H1 (cell line): ENCODE results near the gene HMG20A. TPM values are rescaled to one million over a fixed set of nuclear protein-coding genes. Genes with fewer than 3 reads are reported as not detected.

ENCODE experiments used
- CTCF ChIA-PET: fragments of 300-600 bp; sonication (Branson Sonifier 250); formaldehyde crosslinking; loops from one replicate; lab custom pipeline; 2021; ENCODE audit not compliant: partially characterized antibody; lab: Charles Lee
- POLR2A ChIA-PET: fragments of 300-600 bp; sonication (Branson Sonifier 250); formaldehyde crosslinking; loops from one replicate; lab custom pipeline; 2021; ENCODE audit warnings: inconsistent platforms; ENCODE audit not compliant: partially characterized antibody; lab: Charles Lee
- DNase-seq, 2 experiments: peaks; one replicate each; pipeline versions ENCODE4 v3.0.0 to v3.0.0-alpha.2; 2010 to 2022; ENCODE audit warnings: low spot score in 2 of 2, low read depth in 1 of 2, mixed read lengths in 1 of 2
- FAIRE-seq: peaks from 2 replicates; lab custom pipeline; 2011; peaks lifted over from hg19 to GRCh38; lab: Jason Lieb, UNC
- H2AFZ ChIP-seq: 2 replicates; pipeline ENCODE4 v1.8.1; 2012; ENCODE audit warnings: low read length, inconsistent platforms
- H2AK5ac ChIP-seq: 2 replicates; pipeline ENCODE4 v1.6.1; 2013; ENCODE audit warnings: low read depth, low read length
- H2BK120ac ChIP-seq: replicated peaks from 2 replicates; pipeline ENCODE3; 2013; ENCODE audit warnings: low read depth, low read length, inconsistent platforms
- H2BK12ac ChIP-seq: 2 replicates; pipeline ENCODE4 v1.6.1; 2013; ENCODE audit warnings: low read depth, low read length
- H2BK15ac ChIP-seq: 2 replicates; pipeline ENCODE4 v1.6.1; 2013; ENCODE audit warnings: low read length
- H2BK20ac ChIP-seq: 2 replicates; pipeline ENCODE4 v1.6.1; 2013; ENCODE audit warnings: low read length
- H2BK5ac ChIP-seq: 2 replicates; pipeline ENCODE4 v1.6.1; 2013; ENCODE audit warnings: low read depth, low read length
- H3K14ac ChIP-seq: 2 replicates; pipeline ENCODE4 v1.6.1; 2013; ENCODE audit warnings: inconsistent platforms; ENCODE audit not compliant: insufficient read length
- H3K18ac ChIP-seq: 2 replicates; pipeline ENCODE4 v1.6.1; 2013; ENCODE audit warnings: low read length; ENCODE audit errors: extremely low read depth
- H3K23ac ChIP-seq: 2 replicates; pipeline ENCODE4 v1.6.1; 2013; ENCODE audit warnings: inconsistent platforms; ENCODE audit not compliant: insufficient read length
- H3K23me2 ChIP-seq: 2 replicates; pipeline ENCODE4 v1.6.1; 2013; ENCODE audit warnings: low read depth, low read length
- H3K27ac ChIP-seq: 2 replicates; pipeline ENCODE4 v1.6.1; 2011; ENCODE audit warnings: low read depth, low read length, inconsistent platforms
- H3K27me3 ChIP-seq, 4 experiments: replicated peaks in 1 of 4; 1 replicate in 1 of 4; 2 replicates in 3 of 4; pipeline versions ENCODE4 v1.6.1 to v1.8.1; 2011 to 2013; ENCODE audit warnings: low read length in 3 of 4, mild to moderate bottlenecking in 3 of 4, inconsistent platforms in 2 of 4, mixed read lengths in 2 of 4, moderate library complexity in 1 of 4; ENCODE audit not compliant: control insufficient read depth in 3 of 4, insufficient read depth in 3 of 4; ENCODE audit errors: extremely low read depth in 1 of 4
- H3K36me3 ChIP-seq, 4 experiments: 2 replicates each; pipeline versions ENCODE4 v1.6.1 to v1.8.1; 2011 to 2013; ENCODE audit warnings: mild to moderate bottlenecking in 4 of 4, low read length in 3 of 4, moderate library complexity in 2 of 4, control low read depth in 1 of 4, inconsistent platforms in 1 of 4; ENCODE audit not compliant: insufficient read depth in 4 of 4, control insufficient read depth in 2 of 4
- H3K4ac ChIP-seq: replicated peaks from 2 replicates; pipeline ENCODE3; 2013; ENCODE audit warnings: low read length, low read depth, mixed read lengths, inconsistent platforms; ENCODE audit not compliant: insufficient read length
- H3K4me1 ChIP-seq, 4 experiments: replicated peaks in 1 of 4; 1 replicate in 1 of 4; 2 replicates in 3 of 4; pipeline versions ENCODE4 v1.6.1 to v1.8.1; 2011 to 2013; ENCODE audit warnings: low read length in 3 of 4, inconsistent platforms in 2 of 4, mixed read lengths in 1 of 4; ENCODE audit not compliant: insufficient read depth in 4 of 4, control insufficient read depth in 3 of 4
- H3K4me2 ChIP-seq, 2 experiments: 2 replicates each; pipeline versions ENCODE4 v1.6.1 to v1.8.1; 2011 to 2013; ENCODE audit warnings: low read depth in 2 of 2, low read length in 2 of 2, control low read depth in 1 of 2, inconsistent platforms in 1 of 2, mild to moderate bottlenecking in 1 of 2; ENCODE audit not compliant: insufficient read depth in 1 of 2
- H3K4me3 ChIP-seq, 4 experiments: fragments of 200-600, 300-600 bp in 1 of 4; sonication (generic), shearing (Covaris generic), sonication (Bioruptor Twin) in 1 of 4; 2 replicates each; pipeline versions ENCODE4 v1.5.1 to v1.8.1; 2011 to 2016; ENCODE audit warnings: low read length in 4 of 4, low read depth in 3 of 4, control low read depth in 2 of 4, inconsistent platforms in 2 of 4, mild to moderate bottlenecking in 2 of 4, mixed read lengths in 1 of 4, moderate library complexity in 1 of 4; ENCODE audit not compliant: insufficient read depth in 2 of 4; ENCODE audit errors: extremely low read depth in 1 of 4
- H3K56ac ChIP-seq: replicated peaks from 2 replicates; pipeline ENCODE3; 2013; ENCODE audit warnings: low read depth, mild to moderate bottlenecking, mixed read lengths, low read length, inconsistent platforms; ENCODE audit not compliant: insufficient read length
- H3K79me1 ChIP-seq: 2 replicates; pipeline ENCODE4 v1.6.1; 2013; ENCODE audit warnings: low read depth, low read length, control low read depth
- H3K79me2 ChIP-seq, 2 experiments: 2 replicates each; pipeline versions ENCODE4 v1.6.1 to v1.8.1; 2012 to 2013; ENCODE audit warnings: low read length in 2 of 2, mild to moderate bottlenecking in 2 of 2, inconsistent platforms in 1 of 2; ENCODE audit not compliant: insufficient read depth in 2 of 2, control insufficient read depth in 1 of 2
- H3K9ac ChIP-seq, 4 experiments: replicated peaks in 1 of 4; 1 replicate in 1 of 4; 2 replicates in 3 of 4; pipeline versions ENCODE4 v1.6.1 to v1.8.1; 2011 to 2013; ENCODE audit warnings: low read depth in 3 of 4, low read length in 3 of 4, control low read depth in 2 of 4, mild to moderate bottlenecking in 2 of 4, moderate library complexity in 2 of 4, inconsistent platforms in 1 of 4; ENCODE audit errors: extremely low read depth in 1 of 4
- H3K9me3 ChIP-seq, 2 experiments: 2 replicates each; pipeline versions ENCODE4 v1.6.1 to v1.8.1; 2012 to 2013; ENCODE audit warnings: mild to moderate bottlenecking in 2 of 2, moderate library complexity in 2 of 2, control low read depth in 1 of 2, inconsistent platforms in 1 of 2, low read depth in 1 of 2, low read length in 1 of 2, mixed read lengths in 1 of 2; ENCODE audit not compliant: insufficient read depth in 2 of 2
- H4K20me1 ChIP-seq, 2 experiments: replicated peaks in 1 of 2; 2 replicates each; pipeline versions ENCODE3 to v1.8.1; 2011 to 2013; ENCODE audit warnings: inconsistent platforms in 2 of 2, low read length in 2 of 2, mild to moderate bottlenecking in 1 of 2; ENCODE audit not compliant: insufficient read depth in 2 of 2, control insufficient read depth in 1 of 2
- H4K5ac ChIP-seq: 2 replicates; pipeline ENCODE4 v1.6.1; 2013; ENCODE audit warnings: low read length, low read depth, mixed read lengths, inconsistent platforms; ENCODE audit not compliant: insufficient read length
- H4K8ac ChIP-seq: 2 replicates; pipeline ENCODE4 v1.8.0; 2013; ENCODE audit warnings: mild to moderate bottlenecking, moderate library complexity, low read length, inconsistent platforms; ENCODE audit not compliant: insufficient read depth; ENCODE audit errors: extremely low read depth
- H4K91ac ChIP-seq: replicated peaks from 2 replicates; pipeline ENCODE3; 2013; ENCODE audit warnings: low read length, mixed read lengths, inconsistent platforms; ENCODE audit not compliant: insufficient read length
- BRCA1 ChIP-seq: IDR thresholded peaks from 2 replicates; pipeline ENCODE4 v1.6.1; 2012; ENCODE audit warnings: low read depth, low read length, improper control_type of control experiment
- MAX ChIP-seq: IDR thresholded peaks from 2 replicates; pipeline ENCODE4 v1.6.1; 2012; ENCODE audit warnings: inconsistent platforms
- SAP30 ChIP-seq: fragments of 300-600 bp; sonication (generic); IDR thresholded peaks from 2 replicates; pipeline ENCODE4 v1.7.1; 2012; ENCODE audit warnings: low read length, moderate library complexity, mild to moderate bottlenecking, inconsistent platforms; ENCODE audit not compliant: insufficient read depth, insufficient replicate concordance
- TEAD4 ChIP-seq: IDR thresholded peaks from 2 replicates; pipeline ENCODE4 v1.6.1; 2012; ENCODE audit warnings: low read depth, low read length, inconsistent platforms, mixed read lengths
- WGBS, 2 experiments: shearing (Covaris generic) in 1 of 2; methylation state at CpG; one replicate each; pipeline versions ENCODE4 v1.1.6 to v1.1.7; 2013 to 2015; ENCODE audit warnings: low lambda C conversion rate in 2 of 2, mixed read lengths in 2 of 2, inconsistent platforms in 1 of 2, low coverage in 1 of 2, missing lambda C conversion rate in 1 of 2; ENCODE audit not compliant: insufficient replicate concordance in 2 of 2, insufficient coverage in 1 of 2, insufficient read length in 1 of 2; ENCODE audit errors: extremely low coverage in 1 of 2, missing lambda C conversion rate in 1 of 2; 5-methylcytosine and 5-hydroxymethylcytosine counted together
- polyA plus RNA-seq, 7 experiments: library from polyadenylated mRNA; depleted of rRNA in 3 of 7; stranded (reverse) in 5 of 7; unstranded in 2 of 7; fragments of >200 nt in 5 of 7; fragments of 200-250 nt in 2 of 7; gene quantifications; 1 replicate in 5 of 7; 2 replicates in 1 of 7; 4 replicates in 1 of 7; pipeline versions ENCODE4 v1.2.1 to v1.2.3, GENCODE V29; 2011 to 2013; ENCODE audit warnings: missing spikeins in 2 of 7, mixed read lengths in 2 of 7
- total RNA-seq: library from RNA; stranded (reverse); fragmentation: NEBNext Ultra II Directional; extraction: Animal tissue kit (Norgen Biotek cat#: 25700); gene quantifications from 2 replicates; pipeline ENCODE4 v1.2.1, GENCODE V29; 2021

The HMG20A gene
- total and polyA plus RNA-seq, 2 of the 8 experiments (the other 6 are each of a cell fraction or from before 2014, with no cell fraction given) = 52.1 to 59.7 TPM

GRCh38 chr15:77495838-77496596 is 75.3 kb downstream of the HMG20A start:
- Histone ChIP-seq H3K79me1 (no peaks in the 10 kb centered on the region), H2AFZ (no peak overlapping the region), H3K56ac (no peak overlapping the region), H4K91ac (peak overlapping the region; percentile 36), H4K8ac (no peak overlapping the region), H3K9me3 (no peaks in the 10 kb centered on the region), H3K23me2 (peaks cover 2% of the 10 kb centered on the region; the same call in 1 of the 2 replicates), H3K79me2 (no peaks in the 10 kb centered on the region), H4K20me1 (no peaks in the 10 kb centered on the region), H2AK5ac (no peak overlapping the region), H3K18ac (0 out of 2 replicates have a peak overlapping the region, but pooled peaks have one; percentile 19), H3K14ac (no peak overlapping the region), H3K27ac (no peak overlapping the region), H2BK120ac (peak overlapping the region; percentile 4), H2BK15ac (no peak overlapping the region; the same call in 1 of the 2 replicates), H2BK5ac (peak overlapping the region; percentile 58; the same call in 1 of the 2 replicates), H2BK12ac (peak overlapping the region; percentile 41), H4K5ac (no peak overlapping the region), H3K4ac (no peak overlapping the region), H3K23ac (no peak overlapping the region), H3K9ac (no peak overlapping the region), H3K36me3 (no peaks in the 10 kb centered on the region), H3K27me3 (no peaks in the 10 kb centered on the region), H3K4me3 (peak overlapping the region in 1 of 4 experiments; percentile 15; a peak in 1 of 8 replicates), H2BK20ac (peak overlapping the region; percentile 29), H3K4me1 (peaks cover 13 to 38% (median 19%) of the 10 kb centered on the region in 4 experiments), H3K4me2 (peak overlapping the region in 1 of 2 experiments; percentile 36; a peak in 2 of 4 replicates)
- DNase-seq = peak in 1 of 2 experiments; percentile 56
- no peak for FAIRE-seq
- TF ChIP-seq BRCA1 (no peak), TEAD4 (peak; percentile 70; the same call in 1 of the 2 replicates), MAX (peak; percentile 31; the same call in 1 of the 2 replicates), SAP30 (no peak)
- POLR2A ChIA-PET = interaction anchor here (0.6 to 4.9 kb wide), 3 partner anchors 13 to 1868 kb away, joined by 3 to 39 read pairs (median 3); no protein-coding TSS in a partner anchor
- CTCF ChIA-PET = interaction anchor here (0.8 to 7.7 kb wide), 28 partner anchors 9 to 461 kb away, joined by 3 to 99 read pairs (median 6); partner anchors contain the start of gene HMG20A
- WGBS, 2 experiments = 75% methylated on average over 10 of the region's 10 CpGs; no CpG with 5 or more reads in 1 of the 2 experiments
